ENCODE results near the gene CDCA8.

Gene CDCA8

GRCh38 chr1:37692078-37692833, at the start of gene CDCA8:
CDCA8 (plus strand) TSS chr1:37692516; CDS start chr1:37692691, 175 bp downstream.
- DNase-seq: peak; percentile 87 to 99 (median 98)

- no peak for DNase-seq
These were observed 45.0 kb upstream of the CDCA8 start for GRCh38 chr1:37647281-37647680.

GRCh38 chr1:37650173-37650572, 42.1 kb upstream of the CDCA8 start:
- DNase-seq: no peak

- DNase-seq: no peak
These were observed 41.6 kb upstream of the CDCA8 start for GRCh38 chr1:37650721-37651120.

GRCh38 chr1:37651803-37652202, 40.5 kb upstream of the CDCA8 start:
- DNase-seq: no peak

GRCh38 chr1:37652976-37653375, 39.3 kb upstream of the CDCA8 start:
- DNase-seq: no peak

- no peak for DNase-seq
These were observed 38.4 kb upstream of the CDCA8 start for GRCh38 chr1:37653906-37654305.

- DNase-seq: no peak
These were observed 37.0 kb upstream of the CDCA8 start for GRCh38 chr1:37655274-37655673.

GRCh38 chr1:37656026-37656425, 36.3 kb upstream of the CDCA8 start:
- DNase-seq: no peak

- DNase-seq: no peak
These were observed 35.4 kb upstream of the CDCA8 start for GRCh38 chr1:37656881-37657280.

- no peak for DNase-seq
These were observed 34.5 kb upstream of the CDCA8 start for GRCh38 chr1:37657620-37658412.

- no peak for DNase-seq
These were observed 33.8 kb upstream of the CDCA8 start for GRCh38 chr1:37658486-37658885.

GRCh38 chr1:37660664-37661063, 31.7 kb upstream of the CDCA8 start:
- no peak for DNase-seq

- no peak for DNase-seq
These were observed 30.9 kb upstream of the CDCA8 start for GRCh38 chr1:37661401-37661800.

GRCh38 chr1:37662031-37662755, 30.1 kb upstream of the CDCA8 start:
- no peak for DNase-seq

GRCh38 chr1:37663426-37664000, 28.8 kb upstream of the CDCA8 start:
- DNase-seq: no peak

- DNase-seq: no peak
These were observed 26.0 kb upstream of the CDCA8 start for GRCh38 chr1:37666241-37666867.

GRCh38 chr1:37667023-37667671, 25.2 kb upstream of the CDCA8 start:
- no peak for DNase-seq

- DNase-seq: no peak
These were observed 22.2 kb upstream of the CDCA8 start for GRCh38 chr1:37670133-37670532.

GRCh38 chr1:37671261-37671660, 21.1 kb upstream of the CDCA8 start:
- DNase-seq: no peak
